Activated CD4-positive, alpha-beta memory T cell treated with anti-CD3 and anti-CD28 coated beads for 36 hours (primary cell): ENCODE measurements around the gene CYP24A1. TPM values are rescaled to one million over a fixed set of nuclear protein-coding genes. Genes with fewer than 3 reads are reported as not detected.
"Not testable (repeated sequence)": the region's sequence is repeated elsewhere in the genome, so short reads cannot be mapped to it uniquely, and the experiment has no call there.

Experiments used
- CTCF ChIA-PET: fragments of 350-600 bp; sonication (Branson Sonifier 250); formaldehyde crosslinking; loops from one replicate; lab custom pipeline; 2021; ENCODE audit warnings: antibody characterized with exemption, inconsistent platforms; lab: Charles Lee
- POLR2A ChIA-PET: fragments of 350-600 bp; sonication (Branson Sonifier 250); formaldehyde crosslinking; loops from one replicate; lab custom pipeline; 2021; ENCODE audit warnings: antibody characterized with exemption; lab: Charles Lee
- DNase-seq: peaks from one replicate; pipeline ENCODE4 v3.0.0-alpha.2; 2020
- H3K27ac Mint-ChIP-seq: one replicate; pipeline ENCODE4 v1.8.0; 2021; ENCODE audit warnings: mixed read lengths
- H3K27me3 Mint-ChIP-seq: one replicate; pipeline ENCODE4 v1.8.0; 2021; ENCODE audit warnings: mixed read lengths
- H3K36me3 Mint-ChIP-seq: one replicate; pipeline ENCODE4 v1.8.0; 2021; ENCODE audit warnings: mixed read lengths
- H3K4me1 Mint-ChIP-seq: one replicate; pipeline ENCODE4 v1.8.0; 2021; ENCODE audit warnings: low read depth, mixed read lengths
- H3K4me3 Mint-ChIP-seq: one replicate; pipeline ENCODE4 v1.8.0; 2021; ENCODE audit warnings: mild to moderate bottlenecking, mixed read lengths
- H3K9me3 Mint-ChIP-seq: one replicate; pipeline ENCODE4 v1.8.0; 2021; ENCODE audit warnings: mixed read lengths
- intact Hi-C: fragments of 100-400 bp; cut with micrococcal nuclease; formaldehyde crosslinking; loops from one replicate; pipeline ENCODE4 v1.15.1; 2023
- total RNA-seq, 2 experiments: library from RNA; stranded (reverse); gene quantifications; one replicate each; pipeline ENCODE4 v1.2.3, GENCODE V29; 2021

Gene CYP24A1
- total RNA-seq, 2 experiments from 2014 or later: 0.57 to 0.92 TPM

GRCh38 chr20:54126328-54126727 lies 47.5 kb downstream of the CYP24A1 start:
- intact Hi-C loops, H3K36me3 Mint-ChIP-seq, H3K9me3 Mint-ChIP-seq, POLR2A ChIA-PET, H3K27ac Mint-ChIP-seq, H3K4me1 Mint-ChIP-seq, H3K27me3 Mint-ChIP-seq, CTCF ChIA-PET, DNase-seq, H3K4me3 Mint-ChIP-seq: not testable (repeated sequence)

- ChIA-PET CTCF (no interaction called here), POLR2A (no interaction called here)
- no peaks in the 10 kb centered on the region for H3K4me1 Mint-ChIP-seq
- no peak overlapping the region for H3K27ac Mint-ChIP-seq
- DNase-seq: no peak
- no peaks in the 10 kb centered on the region for H3K27me3 Mint-ChIP-seq
- no peaks in the 10 kb centered on the region for H3K36me3 Mint-ChIP-seq
- H3K9me3 Mint-ChIP-seq: no peaks in the 10 kb centered on the region
- H3K4me3 Mint-ChIP-seq: no peak overlapping the region
- intact Hi-C loops: no loop called here
These were observed 50.1 kb downstream of the CYP24A1 start for GRCh38 chr20:54123587-54124180.

- intact Hi-C loops: no loop called here
- no peak overlapping the region for H3K27ac Mint-ChIP-seq
- CTCF ChIA-PET: interaction anchor here (1.4 kb wide), 1 partner anchor 20 kb away, joined by 5 read pairs; no protein-coding TSS in a partner anchor
These were observed 50.9 kb downstream of the CYP24A1 start for GRCh38 chr20:54122681-54123586.

GRCh38 chr20:54122189-54122588 lies 51.6 kb downstream of the CYP24A1 start:
- intact Hi-C loops: no loop called here
- CTCF ChIA-PET: interaction anchor here (1.4 kb wide), 1 partner anchor 19 kb away, joined by 5 read pairs; no protein-coding TSS in a partner anchor
- no peak overlapping the region for H3K27ac Mint-ChIP-seq

More at GRCh38 chr20:54122681-54123586, 50.9 kb downstream of the CYP24A1 start:
- H3K4me1 Mint-ChIP-seq: no peaks in the 10 kb centered on the region
- H3K36me3 Mint-ChIP-seq: no peaks in the 10 kb centered on the region
- H3K27me3 Mint-ChIP-seq: no peaks in the 10 kb centered on the region
- H3K4me3 Mint-ChIP-seq: no peak overlapping the region
- no peaks in the 10 kb centered on the region for H3K9me3 Mint-ChIP-seq
- POLR2A ChIA-PET: no interaction called here
- no peak for DNase-seq

GRCh38 chr20:54119744-54120143 lies 54.0 kb downstream of the CYP24A1 start:
- intact Hi-C loops: no loop called here
- Mint-ChIP-seq H3K9me3 (no peaks in the 10 kb centered on the region), H3K4me1 (no peaks in the 10 kb centered on the region), H3K36me3 (no peaks in the 10 kb centered on the region), H3K27me3 (no peaks in the 10 kb centered on the region), H3K4me3 (no peak overlapping the region), H3K27ac (no peak overlapping the region)
- ChIA-PET CTCF (no interaction called here), POLR2A (no interaction called here)
- no peak for DNase-seq

More at GRCh38 chr20:54122189-54122588, 51.6 kb downstream of the CYP24A1 start:
- no peak overlapping the region for H3K4me3 Mint-ChIP-seq
- H3K27me3 Mint-ChIP-seq: no peaks in the 10 kb centered on the region
- POLR2A ChIA-PET: no interaction called here
- no peaks in the 10 kb centered on the region for H3K36me3 Mint-ChIP-seq
- H3K9me3 Mint-ChIP-seq: no peaks in the 10 kb centered on the region
- no peak for DNase-seq
- no peaks in the 10 kb centered on the region for H3K4me1 Mint-ChIP-seq

GRCh38 chr20:54118220-54119001 lies 55.4 kb downstream of the CYP24A1 start:
- DNase-seq: no peak
- no peaks in the 10 kb centered on the region for H3K4me1 Mint-ChIP-seq
- ChIA-PET CTCF (interaction anchor here (1.9 kb wide), 1 partner anchor 14 kb away, joined by 8 read pairs; no protein-coding TSS in a partner anchor), POLR2A (no interaction called here)
- H3K27ac Mint-ChIP-seq: no peak overlapping the region
- intact Hi-C loops: no loop called here
- H3K4me3 Mint-ChIP-seq: no peak overlapping the region
- peaks cover 3% of the 10 kb centered on the region for H3K27me3 Mint-ChIP-seq
- no peaks in the 10 kb centered on the region for H3K9me3 Mint-ChIP-seq
- no peaks in the 10 kb centered on the region for H3K36me3 Mint-ChIP-seq

- DNase-seq: no peak
- Mint-ChIP-seq H3K4me3 (no peak overlapping the region), H3K27ac (no peak overlapping the region), H3K27me3 (peaks cover 3% of the 10 kb centered on the region), H3K36me3 (no peaks in the 10 kb centered on the region), H3K4me1 (no peaks in the 10 kb centered on the region), H3K9me3 (no peaks in the 10 kb centered on the region)
- intact Hi-C loops: no loop called here
- CTCF ChIA-PET: no interaction called here
- POLR2A ChIA-PET: no interaction called here
These were observed 57.1 kb downstream of the CYP24A1 start for GRCh38 chr20:54116550-54117235.

- Mint-ChIP-seq H3K4me3 (no peak overlapping the region), H3K27me3 (peaks cover 5% of the 10 kb centered on the region), H3K36me3 (no peaks in the 10 kb centered on the region), H3K9me3 (peaks cover 2% of the 10 kb centered on the region), H3K4me1 (no peaks in the 10 kb centered on the region), H3K27ac (no peak overlapping the region)
- ChIA-PET CTCF (interaction anchor here (0.9 to 1.4 kb wide), 4 partner anchors 9 to 84 kb away, joined by 3 to 5 read pairs (median 4); no protein-coding TSS in a partner anchor), POLR2A (no interaction called here)
- no peak for DNase-seq
- intact Hi-C loops: no loop called here
These were observed 58.5 kb downstream of the CYP24A1 start for GRCh38 chr20:54115172-54115854.

- Mint-ChIP-seq H3K4me1 (peaks cover 2% of the 10 kb centered on the region), H3K27ac (no peak overlapping the region), H3K36me3 (no peaks in the 10 kb centered on the region), H3K9me3 (peaks cover 2% of the 10 kb centered on the region), H3K4me3 (no peak overlapping the region), H3K27me3 (peaks cover 5% of the 10 kb centered on the region)
- no peak for DNase-seq
- CTCF ChIA-PET: no interaction called here
- intact Hi-C loops: no loop called here
- POLR2A ChIA-PET: no interaction called here
These were observed 59.7 kb downstream of the CYP24A1 start for GRCh38 chr20:54114109-54114508.

GRCh38 chr20:54113566-54113965 lies 60.2 kb downstream of the CYP24A1 start:
- no peak overlapping the region for H3K27ac Mint-ChIP-seq

GRCh38 chr20:54112221-54112884 lies 61.4 kb downstream of the CYP24A1 start:
- no peak for DNase-seq
- no peaks in the 10 kb centered on the region for H3K36me3 Mint-ChIP-seq
- intact Hi-C loops: no loop called here
- peaks cover 7% of the 10 kb centered on the region for H3K27me3 Mint-ChIP-seq
- ChIA-PET POLR2A (no interaction called here), CTCF (interaction anchor here (0.7 kb wide), 1 partner anchor 8 kb away, joined by 3 read pairs; no protein-coding TSS in a partner anchor)
- H3K4me1 Mint-ChIP-seq: peaks cover 2% of the 10 kb centered on the region
- H3K27ac Mint-ChIP-seq: no peak overlapping the region
- no peak overlapping the region for H3K4me3 Mint-ChIP-seq
- H3K9me3 Mint-ChIP-seq: peaks cover 2% of the 10 kb centered on the region

More at GRCh38 chr20:54113566-54113965, 60.2 kb downstream of the CYP24A1 start:
- DNase-seq: no peak
- intact Hi-C loops: no loop called here
- Mint-ChIP-seq H3K4me3 (no peak overlapping the region), H3K9me3 (peaks cover 2% of the 10 kb centered on the region), H3K36me3 (no peaks in the 10 kb centered on the region), H3K4me1 (peaks cover 2% of the 10 kb centered on the region), H3K27me3 (peaks cover 5% of the 10 kb centered on the region)
- POLR2A ChIA-PET: no interaction called here
- CTCF ChIA-PET: no interaction called here
